Activated T-cell treated with anti-CD3 and anti-CD28 coated beads, Interleukin-2, amount 50 U/mL, for 72 hours (primary cell): ENCODE data around the gene AGBL1. TPM values are rescaled to one million over a fixed set of nuclear protein-coding genes. Genes with fewer than 3 reads are reported as not detected.

Source experiments
- ATAC-seq, 2 donors: fragments of 150-1000 bp; cut with Tn5 transposase; replicated peaks in 1 of 2; 2 replicates each; pipeline ENCODE4 v1.10.0; 2021; ENCODE audit warnings: moderate library complexity in 2 of 2, mild to moderate bottlenecking in 1 of 2
- DNase-seq, 2 donors: peaks; one replicate each; pipeline ENCODE4 v3.0.0; 2021 to 2022; ENCODE audit warnings: mixed read lengths in 1 of 2
- H3K27ac Mint-ChIP-seq: one replicate; pipeline ENCODE4 v1.8.0; 2022; ENCODE audit warnings: mild to moderate bottlenecking, moderate library complexity, mixed read lengths
- H3K27me3 Mint-ChIP-seq: one replicate; pipeline ENCODE4 v1.8.0; 2022; ENCODE audit warnings: low read depth, mixed read lengths
- H3K36me3 Mint-ChIP-seq, 2 donors: one replicate each; pipeline ENCODE4 v1.8.0; 2022; ENCODE audit warnings: mixed read lengths in 2 of 2, mild to moderate bottlenecking in 1 of 2; ENCODE audit not compliant: insufficient read depth in 2 of 2
- H3K4me1 Mint-ChIP-seq: one replicate; pipeline ENCODE4 v1.8.0; 2022; ENCODE audit warnings: low read depth, mixed read lengths
- H3K4me3 Mint-ChIP-seq, 2 donors: one replicate each; pipeline ENCODE4 v1.8.0; 2022; ENCODE audit warnings: mild to moderate bottlenecking in 2 of 2, mixed read lengths in 2 of 2, moderate library complexity in 2 of 2
- H3K9me3 Mint-ChIP-seq, 2 donors: one replicate each; pipeline ENCODE4 v1.8.0; 2022; ENCODE audit warnings: mixed read lengths in 2 of 2
- total RNA-seq, 2 donors: library from RNA; stranded (reverse); gene quantifications; one replicate each; pipeline ENCODE4 v1.2.3, GENCODE V29; 2022

AGBL1 gene
- total RNA-seq, 2 donors from 2014 or later, result 0.14 TPM; not detected in 1

GRCh38 chr15:86336051-86336788 lies 256.5 kb downstream of the AGBL1 start:
- peak overlapping the region in 1 of 2 donors; percentile 56 for H3K4me3 Mint-ChIP-seq
- H3K36me3 Mint-ChIP-seq, result peaks cover 1% of the 10 kb centered on the region in 2 donors
- H3K27ac Mint-ChIP-seq, result no peak overlapping the region
- peak; percentile 42 to 43 for DNase-seq
- H3K27me3 Mint-ChIP-seq, result peaks cover 22% of the 10 kb centered on the region
- peak; percentile 89 to 91 for ATAC-seq
- H3K9me3 Mint-ChIP-seq, result peaks cover 7 to 8% of the 10 kb centered on the region in 2 donors
- H3K4me1 Mint-ChIP-seq, result peaks cover 13% of the 10 kb centered on the region

- H3K27ac Mint-ChIP-seq, result no peak overlapping the region
- H3K9me3 Mint-ChIP-seq, result peaks cover 7 to 8% of the 10 kb centered on the region in 2 donors
- DNase-seq (no peak), ATAC-seq (no peak)
- peaks cover 13% of the 10 kb centered on the region for H3K4me1 Mint-ChIP-seq
- H3K4me3 Mint-ChIP-seq, result no peak overlapping the region
- H3K27me3 Mint-ChIP-seq, result peaks cover 15% of the 10 kb centered on the region
- peaks cover 1% of the 10 kb centered on the region in 2 donors for H3K36me3 Mint-ChIP-seq
Measured at GRCh38 chr15:86337071-86337470, 257.4 kb downstream of the AGBL1 start.

- no peaks in the 10 kb centered on the region for H3K36me3 Mint-ChIP-seq
- ATAC-seq (no peak), DNase-seq (no peak)
- H3K27ac Mint-ChIP-seq, result no peak overlapping the region
- H3K4me3 Mint-ChIP-seq, result no peak overlapping the region
- no peaks in the 10 kb centered on the region for H3K4me1 Mint-ChIP-seq
- no peaks in the 10 kb centered on the region for H3K27me3 Mint-ChIP-seq
- no peaks in the 10 kb centered on the region for H3K9me3 Mint-ChIP-seq
Measured at GRCh38 chr15:86347245-86347644, 267.6 kb downstream of the AGBL1 start.

- no peaks in the 10 kb centered on the region for H3K9me3 Mint-ChIP-seq
- no peaks in the 10 kb centered on the region for H3K4me1 Mint-ChIP-seq
- ATAC-seq, result no peak
Measured at GRCh38 chr15:86349565-86349964, 269.9 kb downstream of the AGBL1 start.

GRCh38 chr15:86353213-86353612 lies 273.5 kb downstream of the AGBL1 start:
- no peak for ATAC-seq
- H3K27me3 Mint-ChIP-seq, result no peaks in the 10 kb centered on the region
- no peaks in the 10 kb centered on the region for H3K9me3 Mint-ChIP-seq
- no peak overlapping the region for H3K27ac Mint-ChIP-seq
- no peaks in the 10 kb centered on the region for H3K36me3 Mint-ChIP-seq
- H3K4me1 Mint-ChIP-seq, result no peaks in the 10 kb centered on the region
- no peak for DNase-seq
- no peak overlapping the region for H3K4me3 Mint-ChIP-seq

More at GRCh38 chr15:86349565-86349964, 269.9 kb downstream of the AGBL1 start:
- Mint-ChIP-seq H3K27me3 (no peaks in the 10 kb centered on the region), H3K27ac (no peak overlapping the region), H3K36me3 (no peaks in the 10 kb centered on the region), H3K4me3 (no peak overlapping the region)
- DNase-seq, result no peak

- Mint-ChIP-seq H3K9me3 (no peaks in the 10 kb centered on the region), H3K36me3 (no peaks in the 10 kb centered on the region), H3K27ac (no peak overlapping the region), H3K27me3 (no peaks in the 10 kb centered on the region), H3K4me1 (no peaks in the 10 kb centered on the region), H3K4me3 (no peak overlapping the region)
- no peak for DNase-seq
- ATAC-seq, result no peak
Measured at GRCh38 chr15:86355361-86355760, 275.7 kb downstream of the AGBL1 start.

- DNase-seq, result no peak
- no peak for ATAC-seq
- no peak overlapping the region for H3K4me3 Mint-ChIP-seq
- no peaks in the 10 kb centered on the region for H3K4me1 Mint-ChIP-seq
- no peaks in the 10 kb centered on the region for H3K27me3 Mint-ChIP-seq
- H3K9me3 Mint-ChIP-seq, result no peaks in the 10 kb centered on the region
- H3K27ac Mint-ChIP-seq, result no peak overlapping the region
- H3K36me3 Mint-ChIP-seq, result no peaks in the 10 kb centered on the region
Measured at GRCh38 chr15:86355801-86356200, 276.1 kb downstream of the AGBL1 start.

GRCh38 chr15:86362555-86362954 lies 282.9 kb downstream of the AGBL1 start:
- peak; percentile 58 to 85 for ATAC-seq
- Mint-ChIP-seq H3K4me3 (no peak overlapping the region), H3K36me3 (peaks cover 0 to 1% of the 10 kb centered on the region in 2 donors)

GRCh38 chr15:86373147-86373546 lies 293.5 kb downstream of the AGBL1 start:
- no peaks in the 10 kb centered on the region for H3K27me3 Mint-ChIP-seq
- no peaks in the 10 kb centered on the region for H3K4me1 Mint-ChIP-seq
- H3K27ac Mint-ChIP-seq, result no peak overlapping the region
- no peak overlapping the region for H3K4me3 Mint-ChIP-seq
- DNase-seq (no peak), ATAC-seq (no peak)
- H3K9me3 Mint-ChIP-seq, result peaks cover 9 to 10% of the 10 kb centered on the region in 2 donors
- peaks cover 2 to 3% of the 10 kb centered on the region in 2 donors for H3K36me3 Mint-ChIP-seq

More at GRCh38 chr15:86362555-86362954, 282.9 kb downstream of the AGBL1 start:
- H3K4me1 Mint-ChIP-seq, result no peaks in the 10 kb centered on the region
- H3K9me3 Mint-ChIP-seq, result peaks cover 2 to 7% of the 10 kb centered on the region in 2 donors
- H3K27ac Mint-ChIP-seq, result no peak overlapping the region
- H3K27me3 Mint-ChIP-seq, result peaks cover 12% of the 10 kb centered on the region
- DNase-seq, result peak; percentile 3 to 7

- no peaks in the 10 kb centered on the region for H3K27me3 Mint-ChIP-seq
- peaks cover 8 to 10% of the 10 kb centered on the region in 2 donors for H3K9me3 Mint-ChIP-seq
- peaks cover 2 to 3% of the 10 kb centered on the region in 2 donors for H3K36me3 Mint-ChIP-seq
- no peak overlapping the region for H3K4me3 Mint-ChIP-seq
- ATAC-seq, result no peak
- no peaks in the 10 kb centered on the region for H3K4me1 Mint-ChIP-seq
- no peak for DNase-seq
- no peak overlapping the region for H3K27ac Mint-ChIP-seq
Measured at GRCh38 chr15:86375733-86376280, 296.1 kb downstream of the AGBL1 start.

- DNase-seq (no peak), ATAC-seq (no peak)
- Mint-ChIP-seq H3K27me3 (no peaks in the 10 kb centered on the region), H3K36me3 (peaks cover 2 to 3% of the 10 kb centered on the region in 2 donors), H3K27ac (no peak overlapping the region), H3K9me3 (peaks cover 8 to 10% of the 10 kb centered on the region in 2 donors), H3K4me1 (no peaks in the 10 kb centered on the region), H3K4me3 (no peak overlapping the region)
Measured at GRCh38 chr15:86377914-86378313, 298.2 kb downstream of the AGBL1 start.

- H3K27me3 Mint-ChIP-seq, result peaks cover 11% of the 10 kb centered on the region
Measured at GRCh38 chr15:86382341-86382740, 302.7 kb downstream of the AGBL1 start.

GRCh38 chr15:86383611-86384010 lies 303.9 kb downstream of the AGBL1 start:
- ATAC-seq (no peak), DNase-seq (no peak)
- H3K36me3 Mint-ChIP-seq, result no peaks in the 10 kb centered on the region
- no peak overlapping the region for H3K27ac Mint-ChIP-seq
- H3K4me1 Mint-ChIP-seq, result no peaks in the 10 kb centered on the region
- H3K9me3 Mint-ChIP-seq, result no peaks in the 10 kb centered on the region
- H3K4me3 Mint-ChIP-seq, result no peak overlapping the region
- H3K27me3 Mint-ChIP-seq, result peaks cover 11% of the 10 kb centered on the region

More at GRCh38 chr15:86382341-86382740, 302.7 kb downstream of the AGBL1 start:
- Mint-ChIP-seq H3K9me3 (no peaks in the 10 kb centered on the region), H3K4me3 (no peak overlapping the region), H3K36me3 (no peaks in the 10 kb centered on the region), H3K27ac (no peak overlapping the region), H3K4me1 (no peaks in the 10 kb centered on the region)
- ATAC-seq (no peak), DNase-seq (no peak)
